CD14-positive monocyte (primary cell): ENCODE measurements around the gene FGGY. TPM values are rescaled to one million over a fixed set of nuclear protein-coding genes. Genes with fewer than 3 reads are reported as not detected.

ENCODE experiments used
- DNase-seq, 3 donors: peaks; one replicate each; pipeline ENCODE4 v3.0.0-alpha.2; 2011 to 2022
- H2AFZ ChIP-seq: 2 replicates; pipeline ENCODE4 v1.6.0; 2012; ENCODE audit warnings: mild to moderate bottlenecking, low read depth, low read length, inconsistent platforms; ENCODE audit not compliant: insufficient read depth, poor library complexity, severe bottlenecking
- H3K27ac ChIP-seq, 2 donors: 1 replicate in 1 of 2; 2 replicates in 1 of 2; pipeline ENCODE4 v1.5.1; 2012 to 2013; ENCODE audit warnings: low read length in 2 of 2, control low read depth in 1 of 2, inconsistent platforms in 1 of 2, low read depth in 1 of 2, mild to moderate bottlenecking in 1 of 2
- H3K27me3 ChIP-seq, 2 donors: one replicate each; pipeline versions ENCODE4 v1.6.0 to v1.6.1; 2011 to 2013; ENCODE audit warnings: low read length in 2 of 2; ENCODE audit not compliant: control insufficient read depth in 2 of 2, insufficient read depth in 2 of 2
- H3K36me3 ChIP-seq, 2 donors: replicated peaks in 1 of 2; 1 replicate in 1 of 2; 2 replicates in 1 of 2; pipeline versions ENCODE4 v1.5.1 to v1.6.1; 2012 to 2013; ENCODE audit warnings: low read length in 2 of 2, control low read depth in 1 of 2, inconsistent platforms in 1 of 2, mild to moderate bottlenecking in 1 of 2; ENCODE audit not compliant: insufficient read depth in 2 of 2, control insufficient read depth in 1 of 2
- H3K4me1 ChIP-seq, 2 donors: 1 replicate in 1 of 2; 2 replicates in 1 of 2; pipeline versions ENCODE4 v1.5.1 to v1.6.1; 2012 to 2013; ENCODE audit warnings: low read length in 2 of 2, control low read depth in 1 of 2, inconsistent platforms in 1 of 2, mild to moderate bottlenecking in 1 of 2, moderate library complexity in 1 of 2; ENCODE audit not compliant: insufficient read depth in 2 of 2, control insufficient read depth in 1 of 2
- H3K4me2 ChIP-seq: replicated peaks from 2 replicates; pipeline ENCODE3; 2012; ENCODE audit warnings: low read length, moderate library complexity, mild to moderate bottlenecking; ENCODE audit not compliant: poor library complexity, severe bottlenecking; ENCODE audit errors: extremely low read depth
- H3K4me3 ChIP-seq, 3 experiments: fragments of 200-600 bp in 1 of 3; sonication (generic) in 1 of 3; replicated peaks in 1 of 3; 1 replicate in 2 of 3; 2 replicates in 1 of 3; pipeline ENCODE4 v1.5.1; 2011 to 2013; ENCODE audit warnings: low read length in 3 of 3, mild to moderate bottlenecking in 3 of 3, control low read depth in 2 of 3, low read depth in 2 of 3, inconsistent platforms in 1 of 3, moderate library complexity in 1 of 3
- H3K79me2 ChIP-seq: 2 replicates; pipeline ENCODE4 v1.6.0; 2012; ENCODE audit warnings: mild to moderate bottlenecking, control low read depth, inconsistent platforms, low read length, moderate library complexity; ENCODE audit not compliant: insufficient read depth
- H3K9ac ChIP-seq: 2 replicates; pipeline ENCODE4 v1.6.0; 2017; ENCODE audit warnings: low read length, mild to moderate bottlenecking; ENCODE audit not compliant: insufficient read depth, poor library complexity, severe bottlenecking
- H3K9me3 ChIP-seq, 2 donors: replicated peaks in 1 of 2; 1 replicate in 1 of 2; 2 replicates in 1 of 2; pipeline versions ENCODE4 v1.5.1 to v1.6.1; 2012 to 2013; ENCODE audit warnings: low read length in 2 of 2, control low read depth in 1 of 2; ENCODE audit not compliant: control insufficient read depth in 1 of 2, insufficient read depth in 1 of 2
- H4K20me1 ChIP-seq: 2 replicates; pipeline ENCODE4 v1.6.0; 2012; ENCODE audit warnings: mild to moderate bottlenecking, low read length, control low read depth, moderate library complexity; ENCODE audit not compliant: insufficient read depth
- H3K27ac Mint-ChIP-seq, 7 donors: one replicate each; pipeline ENCODE4 v1.8.0; 2020; ENCODE audit warnings: mild to moderate bottlenecking in 7 of 7, mixed read lengths in 7 of 7, moderate library complexity in 6 of 7, inconsistent platforms in 2 of 7
- H3K27me3 Mint-ChIP-seq, 3 donors: one replicate each; pipeline ENCODE4 v1.8.0; 2021 to 2022; ENCODE audit warnings: low read depth in 3 of 3, mild to moderate bottlenecking in 3 of 3, mixed read lengths in 3 of 3, moderate library complexity in 3 of 3, inconsistent platforms in 1 of 3
- H3K36me3 Mint-ChIP-seq, 2 donors: one replicate each; pipeline ENCODE4 v1.8.0; 2020; ENCODE audit warnings: mixed read lengths in 2 of 2, inconsistent platforms in 1 of 2, mild to moderate bottlenecking in 1 of 2
- H3K4me1 Mint-ChIP-seq: one replicate; pipeline ENCODE4 v1.8.0; 2020; ENCODE audit warnings: mild to moderate bottlenecking, mixed read lengths
- H3K4me3 Mint-ChIP-seq, 2 donors: one replicate each; pipeline ENCODE4 v1.8.0; 2020; ENCODE audit warnings: mild to moderate bottlenecking in 2 of 2, mixed read lengths in 2 of 2, moderate library complexity in 1 of 2
- H3K9me3 Mint-ChIP-seq, 7 donors: one replicate each; pipeline ENCODE4 v1.8.0; 2020 to 2022; ENCODE audit warnings: mixed read lengths in 7 of 7, mild to moderate bottlenecking in 6 of 7, moderate library complexity in 6 of 7, inconsistent platforms in 2 of 7
- WGBS: methylation state at CpG from one replicate; pipeline ENCODE4 v1.1.5; 2013; ENCODE audit warnings: missing lambda C conversion rate; ENCODE audit not compliant: insufficient coverage; 5-methylcytosine and 5-hydroxymethylcytosine counted together
- intact Hi-C, 2 donors: fragments of 100-400 bp; cut with micrococcal nuclease; formaldehyde crosslinking; loops; one replicate each; pipeline versions ENCODE4 v1.15.0 to v1.15.1; 2023
- polyA plus RNA-seq, 3 donors: library from polyadenylated mRNA; depleted of rRNA in 1 of 3; unstranded in 2 of 3; stranded (reverse) in 1 of 3; fragments of 300-500 nt in 2 of 3; fragments of >200 nt in 1 of 3; fragmentation: Illumina TruSeq in 2 of 3; gene quantifications; 1 replicate in 2 of 3; 2 replicates in 1 of 3; pipeline ENCODE4 v1.2.3, GENCODE V29; 2012 to 2021
- TF ChIP-seq, protein P1 (sequence below): fragments of 200-600 bp; IDR thresholded peaks from one replicate; pipeline ENCODE4 v1.8.0; 2022; ENCODE audit warnings: antibody characterized with exemption, mild to moderate bottlenecking

The FGGY gene
- polyA plus RNA-seq, 3 donors, result 2.3 to 4.3 (median 2.9) TPM

DNA sequence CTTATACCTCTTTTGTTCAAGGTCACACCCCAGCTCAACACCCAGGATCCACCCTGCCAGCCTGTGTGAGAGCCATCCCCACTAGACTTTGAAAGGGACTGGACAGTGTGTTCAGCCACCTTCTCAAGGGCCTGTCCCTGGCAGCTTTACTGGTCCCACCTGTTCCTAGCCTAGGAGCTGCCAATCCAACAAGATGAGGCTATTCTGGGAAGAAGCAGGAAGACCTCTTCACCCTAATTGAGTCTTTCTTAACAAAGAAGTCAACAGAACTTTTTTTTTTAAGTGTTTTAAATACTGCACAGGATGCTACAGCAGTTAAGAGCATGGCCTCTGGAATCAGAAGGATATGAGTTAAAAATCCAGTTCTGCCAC is 422.1 kb downstream of the FGGY start:
- H3K4me1 Mint-ChIP-seq, result no peaks in the 10 kb centered on the region
- Histone ChIP-seq H3K4me1 (no peaks in the 10 kb centered on the region), H3K27me3 (no peaks in the 10 kb centered on the region), H3K36me3 (no peaks in the 10 kb centered on the region), H2AFZ (no peak overlapping the region), H4K20me1 (no peaks in the 10 kb centered on the region), H3K27ac (no peak overlapping the region), H3K4me2 (no peak overlapping the region), H3K9me3 (no peaks in the 10 kb centered on the region), H3K9ac (no peak overlapping the region), H3K4me3 (no peak overlapping the region), H3K79me2 (no peaks in the 10 kb centered on the region)
- intact Hi-C loops, result no loop called here
- TF ChIP-seq, protein P1, sequence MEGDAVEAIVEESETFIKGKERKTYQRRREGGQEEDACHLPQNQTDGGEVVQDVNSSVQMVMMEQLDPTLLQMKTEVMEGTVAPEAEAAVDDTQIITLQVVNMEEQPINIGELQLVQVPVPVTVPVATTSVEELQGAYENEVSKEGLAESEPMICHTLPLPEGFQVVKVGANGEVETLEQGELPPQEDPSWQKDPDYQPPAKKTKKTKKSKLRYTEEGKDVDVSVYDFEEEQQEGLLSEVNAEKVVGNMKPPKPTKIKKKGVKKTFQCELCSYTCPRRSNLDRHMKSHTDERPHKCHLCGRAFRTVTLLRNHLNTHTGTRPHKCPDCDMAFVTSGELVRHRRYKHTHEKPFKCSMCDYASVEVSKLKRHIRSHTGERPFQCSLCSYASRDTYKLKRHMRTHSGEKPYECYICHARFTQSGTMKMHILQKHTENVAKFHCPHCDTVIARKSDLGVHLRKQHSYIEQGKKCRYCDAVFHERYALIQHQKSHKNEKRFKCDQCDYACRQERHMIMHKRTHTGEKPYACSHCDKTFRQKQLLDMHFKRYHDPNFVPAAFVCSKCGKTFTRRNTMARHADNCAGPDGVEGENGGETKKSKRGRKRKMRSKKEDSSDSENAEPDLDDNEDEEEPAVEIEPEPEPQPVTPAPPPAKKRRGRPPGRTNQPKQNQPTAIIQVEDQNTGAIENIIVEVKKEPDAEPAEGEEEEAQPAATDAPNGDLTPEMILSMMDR, result no peak
- no peaks in the 10 kb centered on the region for H3K27me3 Mint-ChIP-seq
- no peak for DNase-seq
- H3K27ac Mint-ChIP-seq, result no peak overlapping the region
- no peaks in the 10 kb centered on the region for H3K36me3 Mint-ChIP-seq
- no peak overlapping the region for H3K4me3 Mint-ChIP-seq
- H3K9me3 Mint-ChIP-seq, result peaks cover 0 to 8% (median 3%) of the 10 kb centered on the region in 7 donors

DNA sequence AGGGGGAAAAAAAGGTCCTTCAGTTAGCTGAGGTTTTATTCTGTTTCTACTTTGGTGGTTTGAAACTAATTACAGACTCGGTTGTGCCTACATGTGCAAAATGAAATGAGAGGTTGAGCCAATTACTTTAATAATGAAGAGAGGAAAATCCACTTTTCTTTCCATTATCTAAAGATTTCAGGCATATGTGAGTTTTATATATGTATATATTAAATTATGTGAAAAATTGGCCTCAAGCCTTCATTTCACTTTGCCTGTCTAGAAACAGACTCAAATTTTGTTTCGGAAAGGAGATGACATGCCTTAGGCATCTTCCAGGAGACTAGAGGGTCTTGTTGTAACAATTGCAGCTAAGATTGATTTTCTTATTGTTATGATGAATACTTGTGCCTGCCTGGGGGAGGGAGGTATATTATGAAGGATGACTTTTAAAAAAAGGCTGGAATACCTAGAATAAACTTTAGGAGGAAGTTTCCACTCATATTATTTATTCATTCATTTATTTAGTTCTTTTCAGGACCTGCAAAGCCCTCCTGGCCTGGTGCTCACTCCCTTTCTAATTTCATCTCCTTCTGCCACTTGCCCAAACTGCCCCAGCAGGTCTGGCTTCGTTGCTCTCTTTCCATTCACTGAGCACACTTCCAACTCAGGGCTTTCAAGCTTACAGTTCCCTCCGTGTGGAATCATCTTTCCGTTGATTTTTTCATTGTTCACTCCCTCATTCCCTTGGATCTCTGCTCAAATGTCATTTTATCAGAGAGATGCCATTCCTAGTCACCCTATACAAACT is 423.6 kb downstream of the FGGY start:
- Histone ChIP-seq H3K27me3 (no peaks in the 10 kb centered on the region), H4K20me1 (no peaks in the 10 kb centered on the region), H3K9me3 (no peaks in the 10 kb centered on the region), H3K36me3 (no peaks in the 10 kb centered on the region), H3K27ac (no peak overlapping the region), H3K4me3 (no peak overlapping the region), H3K79me2 (no peaks in the 10 kb centered on the region), H3K9ac (no peak overlapping the region), H2AFZ (no peak overlapping the region), H3K4me2 (no peak overlapping the region), H3K4me1 (no peaks in the 10 kb centered on the region)
- H3K27ac Mint-ChIP-seq, result peak overlapping the region in 1 of 7 donors; percentile 13
- no peak for DNase-seq
- H3K4me3 Mint-ChIP-seq, result no peak overlapping the region
- H3K27me3 Mint-ChIP-seq, result no peaks in the 10 kb centered on the region
- TF ChIP-seq, protein P1, result no peak
- H3K9me3 Mint-ChIP-seq, result peaks cover 0 to 8% (median 5%) of the 10 kb centered on the region in 7 donors
- no peaks in the 10 kb centered on the region for H3K36me3 Mint-ChIP-seq
- WGBS, result 100% methylated on average over 3 of the region's 5 CpGs
- intact Hi-C loops, result no loop called here
- H3K4me1 Mint-ChIP-seq, result no peaks in the 10 kb centered on the region
